Lung (tissue), 12 donors: Measurements from ENCODE around the gene GRIK1. TPM values are rescaled to one million over a fixed set of nuclear protein-coding genes. Genes with fewer than 3 reads are reported as not detected.

ENCODE experiments used
- ATAC-seq: fragments of 200-7000 bp; cut with Tn5 transposase; one replicate; pipeline ENCODE4 v1.9.1; 2020; ENCODE audit warnings: moderate number of reproducible peaks; ENCODE audit not compliant: insufficient read depth, low FRiP score
- DNase-seq, 3 donors: peaks; one replicate each; pipeline ENCODE4 v3.0.0-alpha.2; 2013 to 2017
- H3K27ac ChIP-seq, 2 donors: one replicate each; pipeline ENCODE4 v1.5.1; 2013; ENCODE audit warnings: mild to moderate bottlenecking in 2 of 2, moderate library complexity in 2 of 2, control low read depth in 1 of 2, inconsistent platforms in 1 of 2, low read depth in 1 of 2, low read length in 1 of 2
- H3K27me3 ChIP-seq, 3 donors: one replicate each; pipeline ENCODE4 v1.5.1; 2013; ENCODE audit warnings: low read length in 2 of 3; ENCODE audit not compliant: control insufficient read depth in 3 of 3, insufficient read depth in 3 of 3
- H3K36me3 ChIP-seq, 4 donors: one replicate each; pipeline ENCODE4 v1.5.1; 2013; ENCODE audit warnings: low read length in 4 of 4, mild to moderate bottlenecking in 1 of 4, moderate library complexity in 1 of 4; ENCODE audit not compliant: control insufficient read depth in 4 of 4, insufficient read depth in 4 of 4
- H3K4me1 ChIP-seq, 5 donors: one replicate each; pipeline ENCODE4 v1.5.1; 2013; ENCODE audit warnings: low read length in 5 of 5, mild to moderate bottlenecking in 2 of 5, moderate library complexity in 1 of 5; ENCODE audit not compliant: control insufficient read depth in 5 of 5, insufficient read depth in 5 of 5
- H3K4me3 ChIP-seq: one replicate; pipeline ENCODE4 v1.5.1; 2013; ENCODE audit warnings: mild to moderate bottlenecking, control low read depth, moderate library complexity
- H3K9ac ChIP-seq, 2 donors: one replicate each; pipeline ENCODE4 v1.5.1; 2013; ENCODE audit warnings: low read length in 2 of 2, control low read depth in 1 of 2; ENCODE audit not compliant: insufficient read depth in 1 of 2
- H3K9me3 ChIP-seq, 4 donors: one replicate each; pipeline ENCODE4 v1.5.1; 2013; ENCODE audit warnings: low read length in 3 of 4, mild to moderate bottlenecking in 1 of 4, moderate library complexity in 1 of 4; ENCODE audit not compliant: control insufficient read depth in 4 of 4, insufficient read depth in 3 of 4
- WGBS, 2 donors: extraction: QIAGEN DNeasy Blood & Tissue Kit; methylation state at CpG; one replicate each; pipeline ENCODE4 v1.1.7; 2013; 5-methylcytosine and 5-hydroxymethylcytosine counted together
- polyA plus RNA-seq, 2 donors: library from polyadenylated mRNA; stranded (reverse); fragments of 200-250 nt; gene quantifications; one replicate each; pipeline ENCODE4 v1.2.1, GENCODE V29; 2013
- total RNA-seq, 2 donors: library from RNA; depleted of rRNA in 1 of 2; stranded (reverse); fragments of >200 nt in 1 of 2; gene quantifications; one replicate each; pipeline ENCODE4 v1.2.1, GENCODE V29; 2014 to 2021
- TF ChIP-seq, protein P1 (sequence below): IDR thresholded peaks from 2 replicates; pipeline ENCODE4 v1.5.1; 2012; ENCODE audit warnings: mild to moderate bottlenecking; ENCODE audit errors: control extremely low read depth, extremely low read depth
- donor health status: control.
- donor health status: control.
- donor health status: Bipolar disorder and iron deficiency.
- donor health status: healthy.
- donor health status: DM: yes; HTN: yes; CAD: no.

Gene GRIK1
- total and polyA plus RNA-seq, 4 donors = 0.26 TPM; not detected in 3

DNA sequence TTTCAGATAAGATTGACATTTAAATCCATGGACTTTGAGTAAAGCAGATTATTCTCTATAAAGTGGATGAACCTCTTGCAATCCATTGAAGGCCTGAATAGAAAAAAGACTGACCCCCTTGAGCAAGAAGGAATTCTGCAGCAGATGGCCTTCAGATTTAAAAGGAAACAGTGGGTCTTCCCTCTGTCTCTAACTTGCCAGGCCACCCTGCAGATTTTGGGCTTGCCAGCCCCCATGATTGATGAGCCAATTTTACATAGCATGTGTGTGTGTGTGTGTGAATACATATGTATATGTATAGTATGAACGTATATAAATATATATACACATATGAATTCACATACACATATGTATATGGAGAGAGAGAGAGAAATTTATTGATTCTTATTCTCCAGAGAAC lies 113.4 kb downstream of the GRIK1 start:
- H3K4me1 ChIP-seq = no peaks in the 10 kb centered on the region
- no peaks in the 10 kb centered on the region for H3K27me3 ChIP-seq
- 89 to 92% methylated on average over 1 of the region's 1 CpG for WGBS, 2 donors
- DNase-seq (no peak), ATAC-seq (no peak)
- no peaks in the 10 kb centered on the region for H3K36me3 ChIP-seq
- H3K9me3 ChIP-seq = peaks cover 0 to 5% (median 3%) of the 10 kb centered on the region in 4 donors
- no peak overlapping the region for H3K4me3 ChIP-seq
- no peak overlapping the region for H3K9ac ChIP-seq
- TF ChIP-seq, protein P1, sequence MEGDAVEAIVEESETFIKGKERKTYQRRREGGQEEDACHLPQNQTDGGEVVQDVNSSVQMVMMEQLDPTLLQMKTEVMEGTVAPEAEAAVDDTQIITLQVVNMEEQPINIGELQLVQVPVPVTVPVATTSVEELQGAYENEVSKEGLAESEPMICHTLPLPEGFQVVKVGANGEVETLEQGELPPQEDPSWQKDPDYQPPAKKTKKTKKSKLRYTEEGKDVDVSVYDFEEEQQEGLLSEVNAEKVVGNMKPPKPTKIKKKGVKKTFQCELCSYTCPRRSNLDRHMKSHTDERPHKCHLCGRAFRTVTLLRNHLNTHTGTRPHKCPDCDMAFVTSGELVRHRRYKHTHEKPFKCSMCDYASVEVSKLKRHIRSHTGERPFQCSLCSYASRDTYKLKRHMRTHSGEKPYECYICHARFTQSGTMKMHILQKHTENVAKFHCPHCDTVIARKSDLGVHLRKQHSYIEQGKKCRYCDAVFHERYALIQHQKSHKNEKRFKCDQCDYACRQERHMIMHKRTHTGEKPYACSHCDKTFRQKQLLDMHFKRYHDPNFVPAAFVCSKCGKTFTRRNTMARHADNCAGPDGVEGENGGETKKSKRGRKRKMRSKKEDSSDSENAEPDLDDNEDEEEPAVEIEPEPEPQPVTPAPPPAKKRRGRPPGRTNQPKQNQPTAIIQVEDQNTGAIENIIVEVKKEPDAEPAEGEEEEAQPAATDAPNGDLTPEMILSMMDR = no peak
- no peak overlapping the region for H3K27ac ChIP-seq

DNA sequence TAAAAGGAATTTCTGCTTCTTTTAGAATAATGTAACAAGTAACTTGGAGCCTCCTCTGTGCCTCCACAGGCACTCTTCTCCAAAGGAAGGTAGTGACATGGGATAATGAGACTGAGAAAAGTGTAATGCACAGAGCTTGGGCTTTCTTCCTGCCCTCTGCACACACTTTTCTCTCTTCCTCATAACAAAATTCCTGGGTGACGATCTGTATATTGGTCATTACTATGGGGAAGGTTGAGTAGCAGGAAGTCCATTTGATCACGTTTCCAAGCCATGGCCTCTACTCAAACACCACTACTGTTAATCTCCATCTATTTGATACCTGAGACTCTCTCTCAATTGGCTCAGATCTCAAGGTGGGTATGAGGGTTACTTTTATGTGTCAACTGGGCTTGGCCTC lies 113.9 kb downstream of the GRIK1 start:
- Histone ChIP-seq H3K9ac (no peak overlapping the region), H3K4me3 (no peak overlapping the region), H3K27ac (no peak overlapping the region), H3K36me3 (no peaks in the 10 kb centered on the region), H3K4me1 (no peaks in the 10 kb centered on the region), H3K27me3 (no peaks in the 10 kb centered on the region), H3K9me3 (peaks cover 0 to 5% (median 3%) of the 10 kb centered on the region in 4 donors)
- ATAC-seq (no peak), DNase-seq (no peak)
- TF ChIP-seq, protein P1 = no peak
- 65 to 73% methylated on average over 2 of the region's 2 CpGs for WGBS, 2 donors

DNA sequence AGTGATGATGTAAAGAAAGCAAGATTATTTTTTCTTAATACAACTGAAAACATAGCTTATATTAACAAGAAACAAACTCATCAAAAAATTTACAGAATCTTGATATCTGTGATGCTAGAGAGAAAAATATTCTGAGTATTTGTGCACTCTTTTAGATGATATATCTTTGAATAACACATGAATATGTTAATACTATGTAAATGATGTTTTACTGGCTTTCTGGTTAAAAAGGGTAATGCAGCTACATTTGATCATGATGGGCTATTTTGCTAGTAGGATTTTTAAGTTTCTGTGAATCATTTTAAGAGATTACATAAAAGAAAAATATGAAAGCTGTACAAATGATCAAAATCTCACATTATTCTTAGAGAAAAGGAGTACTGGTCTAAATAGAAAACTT lies 114.5 kb downstream of the GRIK1 start:
- no peak overlapping the region for H3K4me3 ChIP-seq
- peaks cover 0 to 5% (median 3%) of the 10 kb centered on the region in 4 donors for H3K9me3 ChIP-seq
- DNase-seq (no peak), ATAC-seq (no peak)
- H3K27me3 ChIP-seq = no peaks in the 10 kb centered on the region
- no peak overlapping the region for H3K9ac ChIP-seq
- no peaks in the 10 kb centered on the region for H3K4me1 ChIP-seq
- TF ChIP-seq, protein P1 = no peak
- H3K27ac ChIP-seq = no peak overlapping the region
- H3K36me3 ChIP-seq = no peaks in the 10 kb centered on the region

DNA sequence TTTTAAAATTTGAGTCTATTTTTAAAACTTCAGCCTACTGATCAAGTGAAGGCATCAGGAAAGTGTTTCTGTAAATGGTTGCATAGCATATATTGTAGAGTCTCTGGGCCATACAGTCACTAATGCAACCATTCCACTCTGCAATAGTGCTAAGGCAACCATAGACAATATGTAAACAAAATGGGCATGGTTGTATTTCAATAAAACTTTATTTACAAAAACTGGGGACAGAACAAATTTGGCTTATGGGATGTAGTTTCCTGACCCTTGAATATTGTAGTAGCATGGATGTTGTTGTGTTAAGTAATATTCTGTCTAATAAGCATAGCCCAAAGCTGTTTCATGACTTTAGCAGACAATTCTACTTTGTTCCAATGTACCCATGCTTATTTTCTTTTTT lies 117.7 kb downstream of the GRIK1 start:
- Histone ChIP-seq H3K9me3 (no peaks in the 10 kb centered on the region), H3K4me3 (no peak overlapping the region), H3K27me3 (no peaks in the 10 kb centered on the region), H3K9ac (no peak overlapping the region), H3K4me1 (no peaks in the 10 kb centered on the region), H3K36me3 (no peaks in the 10 kb centered on the region), H3K27ac (no peak overlapping the region)
- no peak for ATAC-seq
- TF ChIP-seq, protein P1 = no peak
- no peak for DNase-seq
